Ovary (tissue), 3 donors: ENCODE results near the gene LIN9.

Experiments
- EP300 ChIP-seq: sonication (generic); formaldehyde crosslinking; IDR thresholded peaks from one replicate; pipeline ENCODE4 v1.6.1; 2017; ENCODE audit warnings: antibody characterized with exemption
- POLR2A ChIP-seq: fragments of 450-650 bp; IDR thresholded peaks from one replicate; pipeline ENCODE4 v1.6.1; 2017; ENCODE audit warnings: antibody characterized with exemption, mild to moderate bottlenecking, moderate library complexity
- TF ChIP-seq, protein P1 (sequence below), 3 donors: fragments of 450-650 bp in 2 of 3; fragments of 200-600 bp in 1 of 3; IDR thresholded peaks; one replicate each; pipeline versions ENCODE4 v1.5.1 to v1.8.0; 2016 to 2022; ENCODE audit warnings: antibody characterized with exemption in 3 of 3, mild to moderate bottlenecking in 1 of 3
- donor health status: DM: no; HTN: no; CAD: no.

DNA sequence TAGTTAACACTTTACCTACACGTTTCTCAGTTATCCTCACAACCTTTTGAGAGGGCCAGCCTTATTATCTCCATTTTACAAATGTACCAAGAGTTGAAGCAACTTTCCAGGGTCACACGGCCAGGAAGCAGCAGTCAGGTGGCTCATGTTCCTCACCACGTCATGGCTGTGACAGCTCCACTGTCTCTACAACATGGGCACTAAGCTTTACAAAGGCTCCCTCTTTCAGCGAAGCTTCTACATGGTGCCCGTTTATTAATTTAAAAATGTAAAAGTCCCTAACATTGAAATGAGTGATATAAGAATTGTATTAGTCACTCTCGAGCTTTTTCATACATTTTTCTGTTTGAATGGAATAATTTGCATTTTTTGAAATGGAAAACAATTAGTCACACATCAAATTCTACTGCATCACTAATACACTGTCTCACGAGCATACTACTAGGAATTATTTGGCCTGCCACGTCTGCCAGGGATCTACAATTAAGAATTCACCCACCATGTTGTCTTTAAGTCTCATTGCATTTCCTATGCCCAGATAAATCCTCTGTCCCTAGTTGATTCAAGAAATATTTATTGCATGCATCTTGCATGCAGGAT, 28.4 kb upstream of the LIN9 start:
- TF ChIP-seq, protein P1, sequence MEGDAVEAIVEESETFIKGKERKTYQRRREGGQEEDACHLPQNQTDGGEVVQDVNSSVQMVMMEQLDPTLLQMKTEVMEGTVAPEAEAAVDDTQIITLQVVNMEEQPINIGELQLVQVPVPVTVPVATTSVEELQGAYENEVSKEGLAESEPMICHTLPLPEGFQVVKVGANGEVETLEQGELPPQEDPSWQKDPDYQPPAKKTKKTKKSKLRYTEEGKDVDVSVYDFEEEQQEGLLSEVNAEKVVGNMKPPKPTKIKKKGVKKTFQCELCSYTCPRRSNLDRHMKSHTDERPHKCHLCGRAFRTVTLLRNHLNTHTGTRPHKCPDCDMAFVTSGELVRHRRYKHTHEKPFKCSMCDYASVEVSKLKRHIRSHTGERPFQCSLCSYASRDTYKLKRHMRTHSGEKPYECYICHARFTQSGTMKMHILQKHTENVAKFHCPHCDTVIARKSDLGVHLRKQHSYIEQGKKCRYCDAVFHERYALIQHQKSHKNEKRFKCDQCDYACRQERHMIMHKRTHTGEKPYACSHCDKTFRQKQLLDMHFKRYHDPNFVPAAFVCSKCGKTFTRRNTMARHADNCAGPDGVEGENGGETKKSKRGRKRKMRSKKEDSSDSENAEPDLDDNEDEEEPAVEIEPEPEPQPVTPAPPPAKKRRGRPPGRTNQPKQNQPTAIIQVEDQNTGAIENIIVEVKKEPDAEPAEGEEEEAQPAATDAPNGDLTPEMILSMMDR (IDR thresholded peaks at IDR 0.05): no peak
- TF ChIP-seq POLR2A: no peak
- no peak for TF ChIP-seq EP300
